ENCODE results near the gene ACSL5.
"Not testable (repeated sequence)": the region's sequence is repeated elsewhere in the genome, so short reads cannot be mapped to it uniquely, and the experiment has no call there.

ACSL5 gene

GRCh38 chr10:112352044-112352443 is 21.9 kb upstream of the ACSL5 start:
- DNase-seq, result no peak

- no peak for DNase-seq
Measured at GRCh38 chr10:112353046-112353445, 20.9 kb upstream of the ACSL5 start.

GRCh38 chr10:112356686-112357085 is 17.2 kb upstream of the ACSL5 start:
- no peak for DNase-seq

- DNase-seq, result no peak
Measured at GRCh38 chr10:112359606-112360307, 14.2 kb upstream of the ACSL5 start.

GRCh38 chr10:112360308-112361270 is 13.3 kb upstream of the ACSL5 start:
- no peak for DNase-seq

GRCh38 chr10:112361951-112362751 is 11.8 kb upstream of the ACSL5 start:
- DNase-seq, result no peak

GRCh38 chr10:112362833-112363232 is 11.1 kb upstream of the ACSL5 start:
- no peak for DNase-seq

- peak; percentile 25 for DNase-seq
Measured at GRCh38 chr10:112363696-112364688, 9.9 kb upstream of the ACSL5 start.

GRCh38 chr10:112365014-112365432 is 8.9 kb upstream of the ACSL5 start:
- DNase-seq, result no peak

- DNase-seq, result no peak
Measured at GRCh38 chr10:112365451-112365850, 8.5 kb upstream of the ACSL5 start.

- no peak for DNase-seq
Measured at GRCh38 chr10:112366992-112367391, 6.9 kb upstream of the ACSL5 start.

GRCh38 chr10:112367516-112367915 is 6.4 kb upstream of the ACSL5 start:
- no peak for DNase-seq

- no peak for DNase-seq
Measured at GRCh38 chr10:112369495-112370423, 4.2 kb upstream of the ACSL5 start.

GRCh38 chr10:112370424-112370819 is 3.5 kb upstream of the ACSL5 start:
- no peak for DNase-seq

GRCh38 chr10:112371326-112371725 is 2.6 kb upstream of the ACSL5 start:
- DNase-seq, result not testable (repeated sequence)

- not testable (repeated sequence) for DNase-seq
Measured at GRCh38 chr10:112372182-112372810, 1.6 kb upstream of the ACSL5 start.

GRCh38 chr10:112374724-112375541 is 1.0 kb downstream of the ACSL5 start:
- DNase-seq, result no peak

GRCh38 chr10:112375721-112376395 is 1.9 kb downstream of the ACSL5 start:
- DNase-seq, result no peak

- DNase-seq, result no peak
Measured at GRCh38 chr10:112376396-112376790, 2.5 kb downstream of the ACSL5 start.

All from DMS79 treated with DMSO at 0.1 percent for 48 hours (cell line).